WERI-Rb-1 (cell line): ENCODE results near the gene KRT81.

ENCODE experiments used
- DNase-seq: peaks from one replicate; pipeline ENCODE4 v3.0.0-alpha.2; 2020
- H3K27ac ChIP-seq: fragments of 250-450 bp; sonication (Bioruptor Pico); 2 replicates; pipeline ENCODE4 v1.5.1; 2020; ENCODE audit warnings: mild to moderate bottlenecking, moderate library complexity
- H3K27me3 ChIP-seq: fragments of 250-450 bp; sonication (Bioruptor Pico); 2 replicates; pipeline ENCODE4 v1.5.1; 2021; ENCODE audit warnings: mild to moderate bottlenecking, low read depth, moderate library complexity; ENCODE audit not compliant: insufficient read depth, severe bottlenecking
- H3K36me3 ChIP-seq: fragments of 250-450 bp; sonication (Bioruptor Pico); 2 replicates; pipeline ENCODE4 v1.5.1; 2020; ENCODE audit warnings: mild to moderate bottlenecking, moderate library complexity
- H3K4me3 ChIP-seq: 2 replicates; pipeline ENCODE4 v1.5.1; 2011; ENCODE audit warnings: low read depth, mild to moderate bottlenecking, control low read depth, low read length
- H3K9me3 ChIP-seq: fragments of 250-450 bp; sonication (Bioruptor Pico); 2 replicates; pipeline ENCODE4 v1.5.1; 2021; ENCODE audit warnings: mild to moderate bottlenecking, moderate library complexity; ENCODE audit not compliant: severe bottlenecking
- TF ChIP-seq, protein P1 (sequence below): IDR thresholded peaks from 2 replicates; pipeline ENCODE4 v1.5.1; 2011; ENCODE audit warnings: low read depth, mild to moderate bottlenecking, control low read depth, inconsistent platforms, low read length

Gene KRT81

DNA sequence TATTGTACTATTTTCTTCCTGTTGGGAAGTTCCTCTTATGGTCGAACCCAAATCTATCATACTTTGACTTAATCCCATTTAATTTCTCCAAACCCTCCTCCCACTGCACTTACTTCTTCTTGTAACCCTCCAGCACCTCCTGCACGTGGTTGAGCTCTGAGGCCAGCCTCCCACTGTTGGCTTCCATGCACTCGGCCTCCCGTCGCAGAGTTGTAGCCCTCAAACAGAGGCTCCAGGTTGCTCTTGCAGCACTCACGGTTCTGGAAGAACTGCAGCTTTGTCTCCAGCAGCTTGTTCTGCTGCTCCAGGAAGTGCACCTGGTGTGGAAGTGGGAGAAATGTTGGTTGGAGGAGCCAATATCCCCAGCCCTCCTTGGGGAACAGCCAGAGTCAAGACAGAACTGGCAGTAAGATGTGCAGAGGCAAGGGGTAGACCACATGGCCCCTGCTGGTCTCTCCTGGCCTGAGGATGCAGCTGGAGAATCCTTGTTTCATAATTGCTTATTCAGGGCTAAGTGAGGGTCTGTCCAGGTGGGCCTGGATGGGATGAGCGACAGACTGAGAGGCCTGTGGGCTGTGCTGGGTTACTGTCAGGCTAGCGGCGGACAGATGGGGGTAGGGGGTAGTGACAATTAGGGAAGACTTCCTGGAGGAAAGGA is 35.3 kb downstream of the KRT81 start:
- H3K9me3 ChIP-seq: no peaks in the 10 kb centered on the region
- H3K27ac ChIP-seq: no peak overlapping the region
- H3K4me3 ChIP-seq: no peak overlapping the region
- TF ChIP-seq, protein P1, sequence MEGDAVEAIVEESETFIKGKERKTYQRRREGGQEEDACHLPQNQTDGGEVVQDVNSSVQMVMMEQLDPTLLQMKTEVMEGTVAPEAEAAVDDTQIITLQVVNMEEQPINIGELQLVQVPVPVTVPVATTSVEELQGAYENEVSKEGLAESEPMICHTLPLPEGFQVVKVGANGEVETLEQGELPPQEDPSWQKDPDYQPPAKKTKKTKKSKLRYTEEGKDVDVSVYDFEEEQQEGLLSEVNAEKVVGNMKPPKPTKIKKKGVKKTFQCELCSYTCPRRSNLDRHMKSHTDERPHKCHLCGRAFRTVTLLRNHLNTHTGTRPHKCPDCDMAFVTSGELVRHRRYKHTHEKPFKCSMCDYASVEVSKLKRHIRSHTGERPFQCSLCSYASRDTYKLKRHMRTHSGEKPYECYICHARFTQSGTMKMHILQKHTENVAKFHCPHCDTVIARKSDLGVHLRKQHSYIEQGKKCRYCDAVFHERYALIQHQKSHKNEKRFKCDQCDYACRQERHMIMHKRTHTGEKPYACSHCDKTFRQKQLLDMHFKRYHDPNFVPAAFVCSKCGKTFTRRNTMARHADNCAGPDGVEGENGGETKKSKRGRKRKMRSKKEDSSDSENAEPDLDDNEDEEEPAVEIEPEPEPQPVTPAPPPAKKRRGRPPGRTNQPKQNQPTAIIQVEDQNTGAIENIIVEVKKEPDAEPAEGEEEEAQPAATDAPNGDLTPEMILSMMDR: no peak
- no peak for DNase-seq
- H3K36me3 ChIP-seq: no peaks in the 10 kb centered on the region
- H3K27me3 ChIP-seq: peaks cover 63% of the 10 kb centered on the region

DNA sequence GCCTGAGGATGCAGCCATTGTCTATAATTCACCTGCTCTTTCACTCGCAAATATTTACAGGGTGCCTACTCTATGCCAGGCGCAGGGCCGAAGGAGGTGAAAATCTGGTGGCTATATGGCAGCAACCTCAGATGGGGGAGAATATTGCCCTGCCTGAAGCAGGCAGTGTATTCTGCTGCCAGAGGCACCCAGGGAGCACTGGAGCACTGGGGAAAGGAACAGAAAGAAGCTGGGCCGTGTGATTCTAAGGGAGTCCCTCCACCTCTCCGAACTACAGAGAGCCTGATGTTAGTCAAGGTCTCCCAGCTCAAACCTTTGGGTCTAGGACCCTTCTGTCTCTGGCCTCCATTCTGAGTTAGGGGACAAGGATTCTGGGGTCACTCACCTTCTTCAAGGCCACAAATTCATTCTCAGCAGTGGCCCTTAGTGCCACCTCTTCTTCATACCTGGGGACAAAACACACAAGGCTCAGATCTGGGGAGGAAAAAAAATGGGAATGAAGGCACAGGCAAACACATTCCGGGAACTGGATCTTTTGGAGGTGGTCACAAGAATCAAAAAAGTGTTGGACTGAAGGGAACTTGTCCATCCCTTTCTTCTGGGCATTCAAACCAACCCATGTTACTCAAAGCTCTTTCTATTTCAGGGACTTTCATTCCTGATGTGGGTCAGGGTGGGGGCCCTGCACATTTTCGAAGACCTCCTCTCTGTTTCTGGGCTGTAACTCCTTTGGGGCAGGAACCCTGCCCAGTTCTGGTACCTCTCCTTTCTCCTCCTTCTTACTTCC is 36.2 kb downstream of the KRT81 start:
- Histone ChIP-seq H3K27me3 (peaks cover 54% of the 10 kb centered on the region), H3K9me3 (no peaks in the 10 kb centered on the region), H3K27ac (no peak overlapping the region), H3K4me3 (no peak overlapping the region), H3K36me3 (no peaks in the 10 kb centered on the region)
- DNase-seq: no peak
- TF ChIP-seq, protein P1: no peak

DNA sequence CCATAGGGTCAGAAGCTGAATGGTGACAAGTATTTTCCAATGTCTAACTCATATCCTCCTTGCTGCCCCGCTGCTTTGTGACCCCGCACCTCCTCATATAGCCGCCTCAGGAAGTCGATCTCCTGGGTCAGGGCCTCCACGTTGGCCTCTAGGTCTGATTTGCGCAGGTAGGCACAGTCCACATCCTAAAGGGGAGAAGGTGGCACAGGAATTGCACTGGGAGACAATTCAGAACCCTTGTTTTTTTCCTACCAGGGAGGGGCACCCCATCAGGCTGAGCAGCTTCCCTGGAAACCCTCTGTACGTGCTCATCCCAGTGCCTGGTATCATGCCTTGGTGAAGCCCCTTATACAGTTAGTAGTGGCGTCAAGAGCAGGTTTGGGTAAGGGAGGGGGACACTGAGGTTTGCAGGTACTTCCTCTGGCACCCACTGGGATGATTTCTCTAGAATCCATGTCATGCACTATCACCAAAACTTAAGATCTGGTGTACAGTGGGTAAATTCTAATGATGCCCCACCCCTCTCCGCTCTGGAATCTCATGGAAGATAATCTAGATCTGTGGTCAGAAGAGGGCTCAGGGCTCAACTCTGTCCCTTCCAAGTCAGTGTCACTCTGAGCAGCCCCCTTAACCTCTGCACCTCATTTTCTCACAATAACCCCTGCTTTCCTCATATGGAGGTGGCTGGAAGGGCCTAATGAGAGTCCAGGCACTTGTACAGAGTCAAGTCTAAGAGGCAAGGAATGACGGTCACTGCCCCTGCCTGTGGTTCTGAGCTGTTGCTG is 37.0 kb downstream of the KRT81 start:
- no peak overlapping the region for H3K27ac ChIP-seq
- no peaks in the 10 kb centered on the region for H3K36me3 ChIP-seq
- no peak for DNase-seq
- H3K4me3 ChIP-seq: no peak overlapping the region
- H3K27me3 ChIP-seq: peaks cover 46% of the 10 kb centered on the region
- no peaks in the 10 kb centered on the region for H3K9me3 ChIP-seq
- TF ChIP-seq, protein P1: no peak

DNA sequence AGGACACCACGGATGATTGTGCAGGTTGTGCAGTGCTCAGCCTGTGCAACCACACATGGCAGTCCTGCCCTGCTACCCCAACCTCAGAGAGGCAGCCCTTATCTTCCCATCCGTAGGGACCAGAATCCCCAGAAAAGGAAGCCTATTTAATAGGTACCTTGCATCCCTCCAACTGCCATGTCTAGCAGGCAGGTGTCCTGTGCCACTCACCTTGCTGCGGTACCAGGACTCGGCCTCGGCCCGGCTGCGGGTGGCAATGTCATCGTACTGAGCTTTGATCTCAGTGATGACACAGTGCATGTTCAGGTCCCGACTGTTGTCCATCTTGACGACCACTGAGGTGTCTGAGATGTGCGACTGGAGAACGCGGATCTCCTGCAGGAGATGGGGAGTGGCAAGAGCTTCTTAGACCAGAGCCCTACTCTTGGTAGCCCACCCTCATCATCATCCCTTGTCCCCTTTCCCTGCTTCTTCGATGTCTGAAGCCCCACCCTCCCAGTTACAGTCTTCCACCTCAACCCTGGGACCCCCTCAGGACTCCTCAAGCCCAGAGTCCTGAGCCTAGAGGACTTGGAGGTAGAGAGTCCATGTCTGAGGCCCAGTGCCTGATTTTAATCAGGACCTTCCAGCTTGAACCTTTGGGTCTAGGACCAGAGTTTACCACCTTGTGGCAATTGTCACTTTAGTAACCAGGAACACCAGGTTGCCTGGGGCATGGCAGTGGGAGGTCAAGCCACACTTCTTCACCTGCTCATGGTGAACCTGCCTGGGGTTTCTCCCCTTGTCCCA is 37.7 kb downstream of the KRT81 start:
- Histone ChIP-seq H3K27me3 (peaks cover 39% of the 10 kb centered on the region), H3K4me3 (no peak overlapping the region), H3K27ac (no peak overlapping the region), H3K9me3 (no peaks in the 10 kb centered on the region), H3K36me3 (no peaks in the 10 kb centered on the region)
- TF ChIP-seq, protein P1: no peak
- no peak for DNase-seq

DNA sequence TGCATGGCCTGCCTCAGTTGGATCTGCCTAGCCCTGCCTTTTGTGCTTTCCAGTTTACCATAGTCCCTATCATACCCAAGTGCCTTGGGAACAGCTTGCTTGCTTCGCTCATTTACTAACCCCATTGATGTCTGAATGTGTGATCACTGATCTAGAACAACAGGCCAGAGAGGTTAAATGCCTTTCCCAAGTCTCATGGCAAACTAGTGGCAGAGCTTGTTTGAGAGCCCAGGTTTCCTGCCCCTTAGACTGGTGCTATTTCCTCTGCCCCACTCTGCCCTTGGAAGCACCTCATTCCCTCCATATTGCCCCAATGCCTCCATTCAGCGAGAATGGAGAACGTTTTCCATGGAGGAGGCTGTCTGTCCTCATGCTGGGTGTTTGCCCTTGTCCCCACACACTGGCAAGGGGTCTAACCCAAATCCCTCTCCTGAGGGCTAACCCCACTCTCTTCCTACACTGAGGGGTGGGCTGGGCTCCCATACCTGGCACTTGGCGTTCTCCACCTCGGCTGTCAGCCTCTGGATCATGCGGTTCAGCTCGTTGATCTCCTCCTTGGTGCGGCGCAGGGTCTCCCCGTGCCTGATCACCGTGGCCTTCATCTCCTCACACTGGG is 38.5 kb downstream of the KRT81 start:
- TF ChIP-seq, protein P1: no peak
- DNase-seq: no peak
- no peak overlapping the region for H3K27ac ChIP-seq
- peaks cover 31% of the 10 kb centered on the region for H3K27me3 ChIP-seq
- H3K9me3 ChIP-seq: no peaks in the 10 kb centered on the region
- H3K36me3 ChIP-seq: no peaks in the 10 kb centered on the region
- no peak overlapping the region for H3K4me3 ChIP-seq
